ENCODE data around the gene BANF1. TPM values are rescaled to one million over a fixed set of nuclear protein-coding genes. Genes with fewer than 3 reads are reported as not detected.

Gene BANF1
- total RNA-seq (2014; rRNA removed): 124 and 131 TPM in 2 replicates
- Bru-seq, nascent RNA: percentile 97 among the genes with signal in this experiment
- percentile 100 among the genes with signal in this experiment for BruChase-seq, experiment 1, labeled RNA remaining after a 6-hour chase
- percentile 98 among the genes with signal in this experiment for BruChase-seq, experiment 2, labeled RNA remaining after a 2-hour chase
- long read RNA-seq, transcript BANF1-208 (3 exons, 1,135 nt): minor isoform, 27 of 125 reads
- long read RNA-seq, transcript BANF1-202 (3 exons, 946 nt): minor isoform, 8 of 125 reads
- long read RNA-seq, transcript BANF1-201 (3 exons, 1,155 nt): major isoform, 70 of 125 reads
- long read RNA-seq, partial matches to known transcripts: 7 of 125 reads
- long read RNA-seq, other reads (novel, unspliced or antisense): 11 of 125 reads

- no peaks in the 10 kb centered on the region for H3K9me2 ChIP-seq (replicated peaks; ENCODE audit: low read length)
- ATAC-seq (peak; percentile 74), DNase-seq (peak; percentile 99)
- peak within 1 kb of the TSS; percentile 85 for H3K4me3 ChIP-seq (ENCODE audit: low read length)
- H4K20me1 ChIP-seq (ENCODE audit: low read length): no peaks in the 10 kb centered on the region
- H3K9me3 ChIP-seq (ENCODE audit: low read length): no peaks in the 10 kb centered on the region
- TF ChIP-seq EZH2 (IDR thresholded peaks at IDR 0.05; ENCODE audit: low read length, unreplicated experiment) (no peak), EZH2phosphoT487 (IDR thresholded peaks at IDR 0.05; ENCODE audit: borderline replicate concordance, low read length) (no peak)
- TF ChIP-seq, protein P1, sequence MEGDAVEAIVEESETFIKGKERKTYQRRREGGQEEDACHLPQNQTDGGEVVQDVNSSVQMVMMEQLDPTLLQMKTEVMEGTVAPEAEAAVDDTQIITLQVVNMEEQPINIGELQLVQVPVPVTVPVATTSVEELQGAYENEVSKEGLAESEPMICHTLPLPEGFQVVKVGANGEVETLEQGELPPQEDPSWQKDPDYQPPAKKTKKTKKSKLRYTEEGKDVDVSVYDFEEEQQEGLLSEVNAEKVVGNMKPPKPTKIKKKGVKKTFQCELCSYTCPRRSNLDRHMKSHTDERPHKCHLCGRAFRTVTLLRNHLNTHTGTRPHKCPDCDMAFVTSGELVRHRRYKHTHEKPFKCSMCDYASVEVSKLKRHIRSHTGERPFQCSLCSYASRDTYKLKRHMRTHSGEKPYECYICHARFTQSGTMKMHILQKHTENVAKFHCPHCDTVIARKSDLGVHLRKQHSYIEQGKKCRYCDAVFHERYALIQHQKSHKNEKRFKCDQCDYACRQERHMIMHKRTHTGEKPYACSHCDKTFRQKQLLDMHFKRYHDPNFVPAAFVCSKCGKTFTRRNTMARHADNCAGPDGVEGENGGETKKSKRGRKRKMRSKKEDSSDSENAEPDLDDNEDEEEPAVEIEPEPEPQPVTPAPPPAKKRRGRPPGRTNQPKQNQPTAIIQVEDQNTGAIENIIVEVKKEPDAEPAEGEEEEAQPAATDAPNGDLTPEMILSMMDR (conservative IDR thresholded peaks at IDR 0.05; ENCODE audit: low read depth, low read length): no peak
- no TSS peak for BruUV-seq (replicated peaks)
- H3K36me3 ChIP-seq (ENCODE audit: low read depth, low read length): peaks cover 48% of the 10 kb centered on the region
- H3K27me3 ChIP-seq (ENCODE audit: low read length): no peaks in the 10 kb centered on the region
- POLR2A ChIA-PET (ENCODE audit: unreplicated experiment): interaction anchor here (0.6 kb wide), 1 partner anchor 349 kb away, joined by 3 read pairs; no protein-coding TSS in a partner anchor
- H3F3A ChIP-seq (ENCODE audit: low read length, unreplicated experiment): peaks cover 9% of the 10 kb centered on the region
- peak within 1 kb of the TSS; percentile 90 for H2AFZ ChIP-seq (ENCODE audit: low read length)
- H3K79me2 ChIP-seq (ENCODE audit: low read length): peaks cover 56% of the 10 kb centered on the region
- peak within 1 kb of the TSS; percentile 87 for H3K4me2 ChIP-seq (ENCODE audit: low read length)
- H3K9ac ChIP-seq (ENCODE audit: low read length): peak within 1 kb of the TSS; percentile 91
- intact Hi-C loops (cut with micrococcal nuclease): loop anchor here (1.0 to 2.0 kb wide), 3 partner anchors 41 to 51 kb away; partner anchors contain the start of genes SART1 and SF3B2
- CTCF ChIA-PET: no interaction called here
- H3K27ac ChIP-seq (ENCODE audit: low read length): peak within 1 kb of the TSS; percentile 85
- H3K4me1 ChIP-seq (ENCODE audit: insufficient read depth, low read length): peaks cover 14% of the 10 kb centered on the region
These were observed at the start of gene BANF1, which contains the start of gene EIF1AD for GRCh38 chr11:66001942-66002647. Gene BANF1, plus strand, starts transcription at chr11:66002503. Its CDS starts 748 bp downstream, at chr11:66003251. Gene EIF1AD, minus strand, starts transcription at chr11:66002157. Its CDS starts 1,768 bp downstream, at chr11:66000389.

DNA sequence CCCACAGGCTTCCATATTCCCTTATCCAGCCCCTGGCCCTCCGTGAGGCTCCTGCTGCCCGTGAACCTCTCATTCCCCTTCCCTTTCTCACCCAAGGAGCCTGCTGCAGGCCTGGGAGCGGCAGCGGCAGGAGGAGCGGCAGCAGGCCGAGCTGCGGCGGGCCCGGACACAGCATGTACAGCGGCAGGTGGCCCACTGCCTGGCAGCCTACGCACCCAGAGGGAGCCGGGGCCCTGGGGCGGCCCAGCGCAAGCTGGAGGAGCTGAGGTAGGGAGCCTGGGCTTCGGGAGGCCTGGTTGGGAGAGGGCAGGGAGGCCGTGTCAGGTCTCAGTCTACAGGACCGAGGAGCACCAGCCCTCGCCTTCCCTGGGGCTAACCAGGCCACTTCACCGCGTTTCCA lies 48.8 kb upstream of the BANF1 start:
- Histone ChIP-seq H3K9me2 (replicated peaks; ENCODE audit: low read length) (no peaks in the 10 kb centered on the region), H4K20me1 (ENCODE audit: low read length) (no peaks in the 10 kb centered on the region), H3K36me3 (ENCODE audit: low read depth, low read length) (no peaks in the 10 kb centered on the region), H3F3A (ENCODE audit: low read length, unreplicated experiment) (no peaks in the 10 kb centered on the region), H3K4me1 (ENCODE audit: insufficient read depth, low read length) (no peaks in the 10 kb centered on the region), H3K4me2 (ENCODE audit: low read length) (no peak overlapping the region), H3K27ac (ENCODE audit: low read length) (no peak overlapping the region), H3K9ac (ENCODE audit: low read length) (no peak overlapping the region), H2AFZ (ENCODE audit: low read length) (no peak overlapping the region), H3K79me2 (ENCODE audit: low read length) (no peaks in the 10 kb centered on the region), H3K9me3 (ENCODE audit: low read length) (no peaks in the 10 kb centered on the region), H3K4me3 (ENCODE audit: low read length) (no peak overlapping the region), H3K27me3 (ENCODE audit: low read length) (no peaks in the 10 kb centered on the region)
- TF ChIP-seq EZH2 (IDR thresholded peaks at IDR 0.05; ENCODE audit: low read length, unreplicated experiment): no peak
- TF ChIP-seq, protein P1 (conservative IDR thresholded peaks at IDR 0.05; ENCODE audit: low read depth, low read length): no peak
- no peak for TF ChIP-seq EZH2phosphoT487 (IDR thresholded peaks at IDR 0.05; ENCODE audit: borderline replicate concordance, low read length)
- no peak for DNase-seq
- ChIA-PET POLR2A (ENCODE audit: unreplicated experiment) (no interaction called here), CTCF (interaction anchor here (0.7 kb wide), 1 partner anchor 28 kb away, joined by 5 read pairs; no protein-coding TSS in a partner anchor)
- ATAC-seq: no peak
- no TSS peak for BruUV-seq (replicated peaks)
- intact Hi-C loops (cut with micrococcal nuclease): no loop called here

Data from PC-3 (cell line).